ENCODE results near the gene CTDSPL. TPM values are rescaled to one million over a fixed set of nuclear protein-coding genes. Genes with fewer than 3 reads are reported as not detected.

Gene CTDSPL
- total and polyA plus RNA-seq, 4 donors, result 8.4 to 17.2 (median 14.2) TPM

DNA sequence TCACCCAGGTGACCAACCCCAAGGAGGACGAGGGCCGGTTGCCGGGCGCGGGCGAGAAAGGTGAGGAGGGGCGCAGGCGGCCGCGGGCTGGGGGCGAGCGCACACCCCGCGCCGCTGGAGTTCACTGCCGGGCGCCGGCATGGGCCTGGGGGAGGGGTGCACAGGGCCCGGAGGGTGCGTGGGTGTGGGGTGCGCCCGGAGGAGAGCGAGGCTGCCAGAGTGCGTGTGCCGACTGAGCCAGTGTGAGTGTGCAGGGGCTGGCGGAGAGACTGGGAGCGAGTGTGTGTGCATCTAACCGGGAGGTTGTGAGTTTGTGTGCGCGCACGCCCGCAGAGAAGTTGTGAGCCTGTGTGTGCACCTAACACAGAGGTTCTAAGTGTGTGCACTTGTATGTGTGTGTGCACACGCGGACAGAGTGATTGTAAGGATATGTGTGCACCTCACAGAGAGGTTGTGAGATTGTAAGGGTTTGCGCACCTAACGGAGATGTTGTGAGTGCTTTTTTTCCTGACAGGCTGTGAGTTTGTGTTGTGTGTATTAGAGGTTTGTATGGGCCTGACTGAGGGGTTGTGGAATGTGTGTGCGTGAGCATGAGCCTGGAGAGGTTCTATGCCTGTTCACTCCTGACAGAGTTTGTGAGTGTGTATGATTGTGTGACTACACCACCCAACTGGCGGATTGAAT lies 681 bp downstream of the CTDSPL start:
- Histone ChIP-seq H3K4me3 (ENCODE audit: low read depth in 1 of 3, low read length in 3 of 3) (peak overlapping the region; percentile 64 to 96 (median 85)), H3K9me3 (ENCODE audit: control insufficient read depth in 4 of 4, low read length in 3 of 4) (no peaks in the 10 kb centered on the region), H3K4me1 (ENCODE audit: control insufficient read depth in 4 of 4, insufficient read depth in 4 of 4, low read length in 3 of 4) (peaks cover 14 to 53% (median 38%) of the 10 kb centered on the region in 4 donors), H3K27me3 (ENCODE audit: control insufficient read depth in 4 of 4, insufficient read depth in 4 of 4, low read length in 3 of 4) (no peaks in the 10 kb centered on the region), H3K27ac (ENCODE audit: low read depth in 1 of 2, low read length in 2 of 2) (peak overlapping the region; percentile 47 to 84), H3K9ac (ENCODE audit: low read depth in 1 of 2, low read length in 2 of 2) (peak overlapping the region in 1 of 2 donors; percentile 58), H3K36me3 (ENCODE audit: control insufficient read depth in 4 of 4, insufficient read depth in 3 of 4, low read depth in 1 of 4, low read length in 3 of 4) (no peaks in the 10 kb centered on the region)
- TF ChIP-seq EGR1 (IDR thresholded peaks at IDR 0.05; ENCODE audit: low read depth in 2 of 2) (peak; percentile 72), JUND (IDR thresholded peaks at IDR 0.05) (no peak), RAD21 (IDR thresholded peaks at IDR 0.05) (peak in 1 of 2 donors; percentile 9)
- DNase-seq (ENCODE audit: low spot score), result peak; percentile 55
- 5% methylated on average over 38 of the region's 38 CpGs for WGBS

DNA sequence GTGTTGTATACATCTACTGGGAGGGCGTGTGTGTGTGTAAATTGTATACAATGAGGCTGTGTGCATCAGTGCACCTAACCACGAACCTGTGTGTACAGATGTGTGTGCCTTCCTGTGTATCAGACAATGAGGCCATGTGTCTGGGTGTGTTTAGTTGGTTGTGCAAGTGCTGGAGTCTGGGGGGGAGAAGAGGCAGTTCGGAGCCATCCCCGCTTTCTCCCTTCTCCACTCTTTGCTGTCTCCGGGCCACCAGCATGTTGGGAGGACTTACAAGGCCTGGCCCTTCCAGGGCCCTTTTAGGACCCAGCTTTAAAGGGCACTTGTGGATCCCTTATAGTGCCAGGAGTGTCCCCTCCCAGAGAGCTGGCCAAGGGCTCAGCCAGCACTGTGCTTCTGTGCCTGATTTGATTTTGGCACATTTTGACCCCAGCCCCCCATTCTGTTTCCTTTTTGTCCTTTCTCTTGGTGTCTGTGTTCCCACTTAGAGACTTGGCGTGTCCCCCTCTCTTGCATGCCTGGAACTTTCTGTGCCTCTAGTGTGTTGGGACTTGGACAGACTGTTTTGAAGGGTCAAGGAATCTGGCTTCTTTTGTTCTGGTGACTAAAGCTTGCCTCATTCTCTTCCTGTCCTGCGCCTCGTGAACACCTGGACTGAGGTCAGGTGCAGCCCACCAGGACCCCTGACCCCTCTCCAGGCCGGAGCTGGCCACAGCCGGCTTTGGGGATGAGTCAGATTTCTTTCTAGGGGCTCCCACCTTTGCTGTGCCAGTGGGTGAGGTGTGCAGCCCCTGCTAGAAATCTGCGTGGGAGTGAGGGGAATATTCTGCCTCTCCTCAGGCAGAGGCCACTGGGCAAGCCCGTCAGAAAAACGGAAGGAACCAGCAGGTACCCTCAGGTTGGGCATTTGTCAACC lies 1.5 kb downstream of the CTDSPL start:
- Histone ChIP-seq H3K4me1 (ENCODE audit: control insufficient read depth in 4 of 4, insufficient read depth in 4 of 4, low read length in 3 of 4) (peaks cover 14 to 50% (median 37%) of the 10 kb centered on the region in 4 donors), H3K4me3 (ENCODE audit: low read depth in 1 of 3, low read length in 3 of 3) (peak overlapping the region; percentile 64 to 96 (median 85)), H3K9me3 (ENCODE audit: control insufficient read depth in 4 of 4, low read length in 3 of 4) (no peaks in the 10 kb centered on the region), H3K36me3 (ENCODE audit: control insufficient read depth in 4 of 4, insufficient read depth in 3 of 4, low read depth in 1 of 4, low read length in 3 of 4) (no peaks in the 10 kb centered on the region), H3K9ac (ENCODE audit: low read depth in 1 of 2, low read length in 2 of 2) (peak overlapping the region in 1 of 2 donors; percentile 58), H3K27ac (ENCODE audit: low read depth in 1 of 2, low read length in 2 of 2) (peak overlapping the region; percentile 47 to 84), H3K27me3 (ENCODE audit: control insufficient read depth in 4 of 4, insufficient read depth in 4 of 4, low read length in 3 of 4) (no peaks in the 10 kb centered on the region)
- DNase-seq (ENCODE audit: low spot score), result no peak
- TF ChIP-seq RAD21 (IDR thresholded peaks at IDR 0.05) (peak in 1 of 2 donors; percentile 11), FOXA2 (IDR thresholded peaks at IDR 0.05) (no peak)
- 38% methylated on average over 13 of the region's 13 CpGs for WGBS

DNA sequence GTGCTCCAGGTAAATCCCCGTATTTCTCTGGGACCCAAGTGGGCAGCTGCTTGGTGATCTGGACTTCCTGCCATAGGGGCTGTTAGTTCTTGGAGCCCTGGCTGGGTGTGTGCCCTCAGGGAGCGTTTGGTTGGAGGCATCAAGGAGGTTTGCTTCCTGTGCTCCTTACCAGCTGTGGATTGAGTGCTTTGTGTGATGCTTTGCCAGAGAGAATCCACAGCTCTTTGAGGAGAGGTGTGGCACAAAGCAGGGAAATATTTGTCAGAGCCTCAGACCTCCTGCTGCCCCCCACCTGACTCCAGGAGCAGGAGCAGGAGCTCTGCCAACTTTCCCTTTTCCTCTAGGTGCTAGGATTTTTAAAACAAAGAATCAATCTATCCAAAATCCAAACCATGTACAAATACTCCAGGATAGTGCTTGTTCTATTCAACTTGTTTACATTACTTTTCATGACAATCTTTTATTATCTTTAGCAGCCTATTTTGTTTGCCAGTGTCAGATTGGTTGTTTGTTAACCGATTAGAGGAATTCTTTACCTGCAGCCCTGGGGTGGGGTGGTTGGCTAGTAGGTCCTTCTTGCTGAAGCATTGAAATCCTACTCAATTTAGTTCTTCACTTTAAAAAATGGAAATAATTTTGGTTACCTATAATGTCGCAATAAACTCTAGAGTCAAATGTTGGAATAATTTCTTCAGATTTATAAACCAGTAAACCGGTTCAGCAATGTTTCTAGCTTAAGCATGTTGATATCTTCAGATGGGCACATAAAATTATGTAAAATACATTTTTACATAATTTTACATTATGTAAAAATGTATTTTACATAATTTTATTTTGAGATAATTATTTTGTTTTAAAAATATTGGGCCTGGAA lies 2.5 kb downstream of the CTDSPL start:
- Histone ChIP-seq H3K4me1 (ENCODE audit: control insufficient read depth in 4 of 4, insufficient read depth in 4 of 4, low read length in 3 of 4) (peaks cover 14 to 50% (median 37%) of the 10 kb centered on the region in 4 donors), H3K27ac (ENCODE audit: low read depth in 1 of 2, low read length in 2 of 2) (peak overlapping the region; percentile 7 to 47), H3K9me3 (ENCODE audit: control insufficient read depth in 4 of 4, low read length in 3 of 4) (no peaks in the 10 kb centered on the region), H3K9ac (ENCODE audit: low read depth in 1 of 2, low read length in 2 of 2) (no peak overlapping the region), H3K27me3 (ENCODE audit: control insufficient read depth in 4 of 4, insufficient read depth in 4 of 4, low read length in 3 of 4) (no peaks in the 10 kb centered on the region), H3K4me3 (ENCODE audit: low read depth in 1 of 3, low read length in 3 of 3) (no peak overlapping the region), H3K36me3 (ENCODE audit: control insufficient read depth in 4 of 4, insufficient read depth in 3 of 4, low read depth in 1 of 4, low read length in 3 of 4) (no peaks in the 10 kb centered on the region)
- 46% methylated on average over 5 of the region's 5 CpGs for WGBS
- TF ChIP-seq RXRA (IDR thresholded peaks at IDR 0.05) (no peak), HNF4A (conservative IDR thresholded peaks at IDR 0.05) (no peak), FOXA2 (IDR thresholded peaks at IDR 0.05) (no peak), RAD21 (IDR thresholded peaks at IDR 0.05) (no peak), GABPA (IDR thresholded peaks at IDR 0.05 in 1 of 2, conservative IDR thresholded peaks at IDR 0.05 in 1 of 2) (no peak), JUND (IDR thresholded peaks at IDR 0.05) (no peak)
- TF ChIP-seq, protein P1, sequence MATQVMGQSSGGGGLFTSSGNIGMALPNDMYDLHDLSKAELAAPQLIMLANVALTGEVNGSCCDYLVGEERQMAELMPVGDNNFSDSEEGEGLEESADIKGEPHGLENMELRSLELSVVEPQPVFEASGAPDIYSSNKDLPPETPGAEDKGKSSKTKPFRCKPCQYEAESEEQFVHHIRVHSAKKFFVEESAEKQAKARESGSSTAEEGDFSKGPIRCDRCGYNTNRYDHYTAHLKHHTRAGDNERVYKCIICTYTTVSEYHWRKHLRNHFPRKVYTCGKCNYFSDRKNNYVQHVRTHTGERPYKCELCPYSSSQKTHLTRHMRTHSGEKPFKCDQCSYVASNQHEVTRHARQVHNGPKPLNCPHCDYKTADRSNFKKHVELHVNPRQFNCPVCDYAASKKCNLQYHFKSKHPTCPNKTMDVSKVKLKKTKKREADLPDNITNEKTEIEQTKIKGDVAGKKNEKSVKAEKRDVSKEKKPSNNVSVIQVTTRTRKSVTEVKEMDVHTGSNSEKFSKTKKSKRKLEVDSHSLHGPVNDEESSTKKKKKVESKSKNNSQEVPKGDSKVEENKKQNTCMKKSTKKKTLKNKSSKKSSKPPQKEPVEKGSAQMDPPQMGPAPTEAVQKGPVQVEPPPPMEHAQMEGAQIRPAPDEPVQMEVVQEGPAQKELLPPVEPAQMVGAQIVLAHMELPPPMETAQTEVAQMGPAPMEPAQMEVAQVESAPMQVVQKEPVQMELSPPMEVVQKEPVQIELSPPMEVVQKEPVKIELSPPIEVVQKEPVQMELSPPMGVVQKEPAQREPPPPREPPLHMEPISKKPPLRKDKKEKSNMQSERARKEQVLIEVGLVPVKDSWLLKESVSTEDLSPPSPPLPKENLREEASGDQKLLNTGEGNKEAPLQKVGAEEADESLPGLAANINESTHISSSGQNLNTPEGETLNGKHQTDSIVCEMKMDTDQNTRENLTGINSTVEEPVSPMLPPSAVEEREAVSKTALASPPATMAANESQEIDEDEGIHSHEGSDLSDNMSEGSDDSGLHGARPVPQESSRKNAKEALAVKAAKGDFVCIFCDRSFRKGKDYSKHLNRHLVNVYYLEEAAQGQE (IDR thresholded peaks at IDR 0.05), result no peak
- no peak for DNase-seq (ENCODE audit: low spot score)
